Measurements from ENCODE around the gene MATCAP1.

The MATCAP1 gene

GRCh38 chr16:67128417-67128816 lies 55.3 kb downstream of the MATCAP1 start:
- no peak for DNase-seq
